Measurements from ENCODE around the gene PLA2G4E.

GRCh38 chr15:42027521-42027920 is 6.7 kb upstream of the PLA2G4E start:
- TF ChIP-seq YY1 (IDR thresholded peaks at IDR 0.05; ENCODE audit: insufficient read depth, insufficient read length): no peak
- no peak for TF ChIP-seq ZNF274 (IDR thresholded peaks at IDR 0.05; ENCODE audit: low read depth, low read length)
- no peak for TF ChIP-seq SUZ12 (IDR thresholded peaks at IDR 0.05; ENCODE audit: extremely low read depth, insufficient read depth, insufficient read length)

Data from NT2/D1 (cell line).